ENCODE data around the gene LAMB4. TPM values are rescaled to one million over a fixed set of nuclear protein-coding genes. Genes with fewer than 3 reads are reported as not detected.

LAMB4 gene
- total RNA-seq, 1 experiment from 2014 or later: not detected

DNA sequence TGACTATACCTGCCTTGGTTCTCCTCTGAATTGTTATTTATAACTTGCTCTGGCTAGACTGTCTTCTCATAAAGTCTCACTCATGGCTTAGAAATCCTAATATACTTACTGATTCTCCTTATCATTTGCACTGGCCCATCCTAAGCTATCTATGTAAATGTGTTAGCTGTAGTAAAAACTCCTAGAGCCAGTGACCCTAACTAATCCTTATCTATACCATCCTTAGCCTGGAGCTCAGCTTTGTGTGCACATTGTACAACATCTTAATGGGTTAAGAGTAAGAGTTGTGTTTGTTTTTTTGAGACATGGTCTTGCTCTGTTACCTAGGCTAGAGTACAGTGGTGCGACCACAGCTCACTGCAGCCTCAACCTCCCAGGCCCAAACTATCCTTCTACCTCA, 40.8 kb downstream of the LAMB4 start:
- H3K79me2 ChIP-seq (ENCODE audit: low read length): no peaks in the 10 kb centered on the region
- H4K20me1 ChIP-seq (ENCODE audit: insufficient read depth, low read depth, low read length): no peaks in the 10 kb centered on the region
- no peaks in the 10 kb centered on the region for H3K9me2 ChIP-seq (replicated peaks; ENCODE audit: insufficient read depth, low read length)
- no peaks in the 10 kb centered on the region for H3K36me3 ChIP-seq (ENCODE audit: insufficient read depth, low read length)
- H3K4me3 ChIP-seq (ENCODE audit: low read length): no peak overlapping the region
- no peak overlapping the region for H3K4me2 ChIP-seq (ENCODE audit: low read depth, low read length, poor library complexity, severe bottlenecking)
- no peak overlapping the region for H3K9ac ChIP-seq (ENCODE audit: low read length)
- no peak overlapping the region for H2AFZ ChIP-seq (ENCODE audit: low read length)
- H3K27ac ChIP-seq (ENCODE audit: low read length): no peak overlapping the region
- no peaks in the 10 kb centered on the region for H3K9me3 ChIP-seq (ENCODE audit: low read length)
- no peaks in the 10 kb centered on the region for H3K4me1 ChIP-seq (ENCODE audit: low read length)
- no peak for DNase-seq
- no peaks in the 10 kb centered on the region for H3K27me3 ChIP-seq (ENCODE audit: low read length)

GRCh38 chr7:108088729-108089128, 41.4 kb downstream of the LAMB4 start:
- Histone ChIP-seq H2AFZ (ENCODE audit: low read length) (no peak overlapping the region), H3K27ac (ENCODE audit: low read length) (no peak overlapping the region), H3K4me1 (ENCODE audit: low read length) (no peaks in the 10 kb centered on the region)

GRCh38 chr7:108087778-108088177, 42.4 kb downstream of the LAMB4 start:
- Histone ChIP-seq H3K4me1 (ENCODE audit: low read length) (no peaks in the 10 kb centered on the region), H3K9ac (ENCODE audit: low read length) (no peak overlapping the region), H3K79me2 (ENCODE audit: low read length) (no peaks in the 10 kb centered on the region), H2AFZ (ENCODE audit: low read length) (no peak overlapping the region), H4K20me1 (ENCODE audit: insufficient read depth, low read depth, low read length) (no peaks in the 10 kb centered on the region), H3K9me2 (replicated peaks; ENCODE audit: insufficient read depth, low read length) (no peaks in the 10 kb centered on the region), H3K4me3 (ENCODE audit: low read length) (no peak overlapping the region), H3K27me3 (ENCODE audit: low read length) (no peaks in the 10 kb centered on the region), H3K4me2 (ENCODE audit: low read depth, low read length, poor library complexity, severe bottlenecking) (no peak overlapping the region), H3K27ac (ENCODE audit: low read length) (no peak overlapping the region), H3K36me3 (ENCODE audit: insufficient read depth, low read length) (no peaks in the 10 kb centered on the region), H3K9me3 (ENCODE audit: low read length) (no peaks in the 10 kb centered on the region)
- no peak for DNase-seq

More at GRCh38 chr7:108088729-108089128, 41.4 kb downstream of the LAMB4 start:
- H3K4me3 ChIP-seq (ENCODE audit: low read length): no peak overlapping the region
- no peaks in the 10 kb centered on the region for H3K36me3 ChIP-seq (ENCODE audit: insufficient read depth, low read length)
- no peaks in the 10 kb centered on the region for H3K27me3 ChIP-seq (ENCODE audit: low read length)
- H3K4me2 ChIP-seq (ENCODE audit: low read depth, low read length, poor library complexity, severe bottlenecking): no peak overlapping the region
- H3K9me2 ChIP-seq (replicated peaks; ENCODE audit: insufficient read depth, low read length): no peaks in the 10 kb centered on the region
- H4K20me1 ChIP-seq (ENCODE audit: insufficient read depth, low read depth, low read length): no peaks in the 10 kb centered on the region
- no peaks in the 10 kb centered on the region for H3K9me3 ChIP-seq (ENCODE audit: low read length)
- H3K79me2 ChIP-seq (ENCODE audit: low read length): no peaks in the 10 kb centered on the region
- H3K9ac ChIP-seq (ENCODE audit: low read length): no peak overlapping the region
- no peak for DNase-seq

DNA sequence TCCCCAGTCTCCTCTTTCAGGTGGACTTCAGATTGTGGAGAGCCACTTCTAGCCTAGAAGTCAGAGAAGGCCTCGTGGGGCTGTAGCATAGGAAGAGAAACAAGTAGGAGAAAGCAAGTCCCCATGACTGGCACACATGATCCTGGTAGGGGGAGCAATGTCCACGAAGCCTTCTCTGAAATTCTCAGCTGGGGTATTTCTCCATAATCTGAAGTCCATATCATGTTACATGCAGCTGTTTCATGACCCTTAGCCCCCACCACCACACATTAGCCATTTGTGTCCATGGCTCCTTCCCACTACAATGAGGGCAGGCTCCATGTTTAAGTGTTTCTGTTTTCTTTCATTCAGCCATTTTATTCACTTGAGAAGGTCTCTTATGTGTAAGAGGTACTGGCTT, 43.2 kb downstream of the LAMB4 start:
- Histone ChIP-seq H3K4me1 (ENCODE audit: low read length) (no peaks in the 10 kb centered on the region), H3K36me3 (ENCODE audit: insufficient read depth, low read length) (no peaks in the 10 kb centered on the region), H4K20me1 (ENCODE audit: insufficient read depth, low read depth, low read length) (no peaks in the 10 kb centered on the region), H3K4me2 (ENCODE audit: low read depth, low read length, poor library complexity, severe bottlenecking) (no peak overlapping the region), H3K27me3 (ENCODE audit: low read length) (no peaks in the 10 kb centered on the region), H3K9ac (ENCODE audit: low read length) (no peak overlapping the region), H3K4me3 (ENCODE audit: low read length) (no peak overlapping the region), H3K9me3 (ENCODE audit: low read length) (no peaks in the 10 kb centered on the region), H3K27ac (ENCODE audit: low read length) (no peak overlapping the region), H2AFZ (ENCODE audit: low read length) (no peak overlapping the region), H3K9me2 (replicated peaks; ENCODE audit: insufficient read depth, low read length) (no peaks in the 10 kb centered on the region), H3K79me2 (ENCODE audit: low read length) (no peaks in the 10 kb centered on the region)
- DNase-seq: no peak

DNA sequence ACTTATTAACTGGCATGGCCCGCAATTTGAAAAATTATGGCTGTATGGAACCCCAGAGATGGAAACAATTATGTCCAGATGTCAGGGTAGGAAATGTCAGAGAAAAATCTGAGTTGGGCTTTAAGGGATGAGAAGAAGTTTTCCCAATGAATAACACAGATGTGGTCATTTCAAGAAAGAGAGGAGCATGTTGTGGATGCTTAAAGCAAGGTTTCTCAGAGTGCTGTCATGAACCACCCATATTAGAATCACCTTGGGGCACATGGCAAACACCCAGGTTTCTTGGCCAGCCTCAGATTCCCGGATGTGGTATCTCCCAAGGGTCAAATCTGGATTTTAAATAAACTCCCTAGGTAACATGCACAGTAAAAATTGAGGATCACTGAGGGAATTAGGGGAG, 43.6 kb downstream of the LAMB4 start:
- H4K20me1 ChIP-seq (ENCODE audit: insufficient read depth, low read depth, low read length): no peaks in the 10 kb centered on the region
- H2AFZ ChIP-seq (ENCODE audit: low read length): no peak overlapping the region
- H3K36me3 ChIP-seq (ENCODE audit: insufficient read depth, low read length): no peaks in the 10 kb centered on the region
- H3K9me2 ChIP-seq (replicated peaks; ENCODE audit: insufficient read depth, low read length): no peaks in the 10 kb centered on the region
- H3K4me3 ChIP-seq (ENCODE audit: low read length): no peak overlapping the region
- no peaks in the 10 kb centered on the region for H3K9me3 ChIP-seq (ENCODE audit: low read length)
- no peak for DNase-seq
- H3K27me3 ChIP-seq (ENCODE audit: low read length): no peaks in the 10 kb centered on the region
- no peaks in the 10 kb centered on the region for H3K79me2 ChIP-seq (ENCODE audit: low read length)
- H3K9ac ChIP-seq (ENCODE audit: low read length): no peak overlapping the region
- no peak overlapping the region for H3K27ac ChIP-seq (ENCODE audit: low read length)
- H3K4me1 ChIP-seq (ENCODE audit: low read length): no peaks in the 10 kb centered on the region
- no peak overlapping the region for H3K4me2 ChIP-seq (ENCODE audit: low read depth, low read length, poor library complexity, severe bottlenecking)

- no peaks in the 10 kb centered on the region for H3K27me3 ChIP-seq (ENCODE audit: low read length)
- H3K9me2 ChIP-seq (replicated peaks; ENCODE audit: insufficient read depth, low read length): no peaks in the 10 kb centered on the region
- H3K4me3 ChIP-seq (ENCODE audit: low read length): no peak overlapping the region
- H3K27ac ChIP-seq (ENCODE audit: low read length): no peak overlapping the region
- no peaks in the 10 kb centered on the region for H3K36me3 ChIP-seq (ENCODE audit: insufficient read depth, low read length)
- H4K20me1 ChIP-seq (ENCODE audit: insufficient read depth, low read depth, low read length): no peaks in the 10 kb centered on the region
- H3K4me1 ChIP-seq (ENCODE audit: low read length): no peaks in the 10 kb centered on the region
- no peaks in the 10 kb centered on the region for H3K79me2 ChIP-seq (ENCODE audit: low read length)
- H3K9me3 ChIP-seq (ENCODE audit: low read length): no peaks in the 10 kb centered on the region
- no peak overlapping the region for H3K4me2 ChIP-seq (ENCODE audit: low read depth, low read length, poor library complexity, severe bottlenecking)
- no peak overlapping the region for H3K9ac ChIP-seq (ENCODE audit: low read length)
- H2AFZ ChIP-seq (ENCODE audit: low read length): no peak overlapping the region
- DNase-seq: no peak
These were observed 46.2 kb downstream of the LAMB4 start for GRCh38 chr7:108083980-108084379.

DNA sequence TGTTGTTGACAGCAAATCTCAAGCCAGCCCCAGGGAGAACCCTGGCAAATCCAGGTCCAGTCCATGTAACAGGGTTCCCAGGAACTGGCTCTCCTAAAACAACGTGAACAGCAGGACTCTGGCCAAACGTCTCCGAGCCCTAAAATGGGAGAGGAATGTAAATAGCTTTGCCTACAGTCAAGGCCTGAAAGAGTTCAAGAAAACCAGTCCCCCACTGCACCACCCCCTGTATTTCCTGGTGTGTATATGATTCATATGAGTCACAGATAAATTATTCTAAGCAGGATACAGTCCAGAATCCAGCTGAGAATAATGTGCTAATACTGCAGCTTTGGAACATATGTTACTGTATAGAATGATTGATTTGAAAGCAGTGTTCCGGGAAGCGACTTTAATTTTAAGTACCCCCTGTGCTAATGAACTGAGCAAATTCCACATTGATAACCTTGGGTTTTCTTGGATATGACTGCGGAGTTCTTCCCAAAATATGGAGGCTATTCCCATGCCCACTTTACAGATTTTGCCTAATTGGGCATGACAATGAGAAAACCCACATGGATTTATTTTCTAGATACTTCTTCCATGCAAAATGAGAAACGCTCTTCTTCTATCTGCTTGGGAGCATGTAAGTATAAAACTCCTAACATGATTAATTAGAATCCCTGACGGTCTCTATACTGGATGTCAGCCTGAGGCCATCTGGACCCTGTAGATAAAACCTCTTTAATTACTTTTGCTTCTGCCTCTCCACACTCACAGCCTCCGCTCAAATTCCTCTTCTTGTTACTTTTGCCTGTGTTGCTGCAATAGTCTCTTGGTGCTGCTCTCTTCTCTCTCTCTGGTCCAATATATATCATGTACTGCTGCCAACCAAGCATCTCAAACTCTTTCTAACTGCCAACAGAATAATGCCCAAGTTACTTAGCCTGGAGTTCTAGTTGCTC, 50.2 kb downstream of the LAMB4 start:
- H3K4me1 ChIP-seq (ENCODE audit: low read length): no peaks in the 10 kb centered on the region
- H3K27ac ChIP-seq (ENCODE audit: low read length): no peak overlapping the region
- H2AFZ ChIP-seq (ENCODE audit: low read length): no peak overlapping the region
- H3K36me3 ChIP-seq (ENCODE audit: insufficient read depth, low read length): no peaks in the 10 kb centered on the region
- H3K79me2 ChIP-seq (ENCODE audit: low read length): no peaks in the 10 kb centered on the region
- H3K9me2 ChIP-seq (replicated peaks; ENCODE audit: insufficient read depth, low read length): no peaks in the 10 kb centered on the region
- no peak overlapping the region for H3K4me3 ChIP-seq (ENCODE audit: low read length)
- no peak overlapping the region for H3K4me2 ChIP-seq (ENCODE audit: low read depth, low read length, poor library complexity, severe bottlenecking)
- no peaks in the 10 kb centered on the region for H3K9me3 ChIP-seq (ENCODE audit: low read length)
- H3K9ac ChIP-seq (ENCODE audit: low read length): no peak overlapping the region
- H4K20me1 ChIP-seq (ENCODE audit: insufficient read depth, low read depth, low read length): no peaks in the 10 kb centered on the region
- H3K27me3 ChIP-seq (ENCODE audit: low read length): no peaks in the 10 kb centered on the region
- no peak for DNase-seq

- no peaks in the 10 kb centered on the region for H3K9me2 ChIP-seq (replicated peaks; ENCODE audit: insufficient read depth, low read length)
- H3K27ac ChIP-seq (ENCODE audit: low read length): no peak overlapping the region
- no peak for DNase-seq
- H3K4me3 ChIP-seq (ENCODE audit: low read length): no peak overlapping the region
- H3K79me2 ChIP-seq (ENCODE audit: low read length): no peaks in the 10 kb centered on the region
- H2AFZ ChIP-seq (ENCODE audit: low read length): no peak overlapping the region
- H3K4me1 ChIP-seq (ENCODE audit: low read length): no peaks in the 10 kb centered on the region
- H3K27me3 ChIP-seq (ENCODE audit: low read length): no peaks in the 10 kb centered on the region
- H3K36me3 ChIP-seq (ENCODE audit: insufficient read depth, low read length): no peaks in the 10 kb centered on the region
- H3K9ac ChIP-seq (ENCODE audit: low read length): no peak overlapping the region
- H4K20me1 ChIP-seq (ENCODE audit: insufficient read depth, low read depth, low read length): no peaks in the 10 kb centered on the region
- H3K9me3 ChIP-seq (ENCODE audit: low read length): no peaks in the 10 kb centered on the region
- H3K4me2 ChIP-seq (ENCODE audit: low read depth, low read length, poor library complexity, severe bottlenecking): no peak overlapping the region
These were observed 50.9 kb downstream of the LAMB4 start for GRCh38 chr7:108079276-108079647.
